GM12874 (cell line): ENCODE data around the gene NAP1L5.

Experiments used
- CTCF ChIP-seq: IDR thresholded peaks from 2 replicates; pipeline ENCODE4 v1.5.1; 2011; ENCODE audit warnings: low read depth, mild to moderate bottlenecking, control low read depth, low read length, moderate library complexity; ENCODE audit not compliant: insufficient read depth

Gene NAP1L5

DNA sequence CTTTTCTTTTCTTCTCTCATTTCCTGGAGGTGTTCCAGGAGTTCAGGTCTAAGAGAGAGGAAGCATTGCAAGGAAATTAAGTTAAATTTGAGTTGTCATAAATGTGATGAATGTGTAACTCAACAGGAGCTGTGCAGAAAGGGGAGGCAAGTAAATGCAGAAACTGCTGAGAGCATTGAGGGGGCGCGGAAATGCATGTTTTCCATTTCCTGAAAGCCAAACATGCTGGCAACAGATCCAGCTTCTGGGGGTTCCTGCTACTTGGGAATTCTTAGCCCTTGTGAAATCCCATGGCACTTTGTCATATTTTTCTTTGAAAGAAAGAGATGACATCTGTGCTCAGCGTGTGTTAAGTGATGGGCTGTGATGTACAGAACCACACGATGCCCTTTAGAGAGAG, 33.8 kb upstream of the NAP1L5 start:
- no peak for TF ChIP-seq CTCF

DNA sequence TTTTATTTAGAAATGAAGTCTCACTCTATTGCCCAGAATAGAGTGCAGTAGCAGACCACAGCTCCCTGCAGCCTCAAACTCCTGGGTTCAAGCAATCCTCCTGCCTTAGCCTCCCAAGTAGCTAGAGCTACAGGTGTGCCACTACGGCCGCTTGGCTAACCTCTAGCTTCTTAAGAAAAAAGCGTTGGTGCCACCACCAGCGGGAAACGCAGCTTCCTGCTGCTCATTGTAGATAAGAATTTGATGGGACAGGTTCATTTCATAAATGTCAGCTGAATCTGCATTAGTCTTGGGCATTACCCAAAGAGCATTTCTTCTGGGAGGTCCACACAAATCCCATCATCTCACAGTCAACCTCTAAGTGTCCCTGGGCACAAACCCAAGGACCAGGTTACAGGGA, 33.2 kb upstream of the NAP1L5 start:
- TF ChIP-seq CTCF: no peak

DNA sequence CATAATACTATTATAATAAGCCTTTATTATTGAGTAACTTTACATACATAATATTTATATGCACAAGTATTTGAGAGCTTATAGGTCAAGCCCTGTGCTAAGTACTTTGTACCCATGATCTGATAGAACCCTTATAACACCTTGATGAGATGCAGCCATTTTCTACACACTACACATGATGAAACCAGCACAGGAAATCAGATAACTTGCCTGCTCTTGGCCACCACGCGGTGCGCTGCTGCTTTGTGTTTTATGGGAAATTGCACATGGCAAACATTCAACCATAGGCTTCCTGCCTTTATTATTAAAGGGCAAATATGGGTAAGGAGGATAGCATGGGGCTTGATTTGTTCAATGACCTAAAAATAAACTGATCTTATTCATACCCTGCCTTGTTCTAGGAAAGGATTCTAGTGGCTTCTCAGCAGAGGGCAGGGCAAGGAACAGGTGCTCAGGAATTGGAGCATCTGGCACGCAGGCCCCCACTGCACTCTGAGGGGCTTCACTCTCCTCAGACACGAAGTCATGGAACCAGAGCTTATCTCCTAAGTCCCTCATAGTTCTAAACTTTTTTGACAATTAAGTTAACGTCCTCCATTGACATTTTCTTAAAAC, 31.6 kb upstream of the NAP1L5 start:
- no peak for TF ChIP-seq CTCF

DNA sequence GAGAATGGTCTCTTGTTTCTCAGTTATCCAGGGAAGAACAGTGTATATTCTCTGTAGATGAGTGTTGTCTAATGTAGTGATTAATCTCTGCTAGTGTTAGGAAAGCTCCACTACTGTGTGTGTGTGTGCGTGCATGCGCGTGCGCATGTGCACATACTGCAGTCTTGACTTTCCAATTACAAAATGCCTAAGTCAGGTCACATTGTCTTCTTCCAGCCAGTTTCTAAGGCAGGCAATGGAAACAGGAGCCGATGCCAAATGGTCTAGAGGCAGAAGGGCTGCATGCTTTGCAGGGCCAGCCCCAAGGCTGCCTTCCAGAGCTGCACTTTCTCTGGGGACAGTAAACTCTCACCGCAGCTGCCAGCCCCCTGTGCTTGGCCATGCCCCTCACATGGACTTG, 30.5 kb upstream of the NAP1L5 start:
- no peak for TF ChIP-seq CTCF

DNA sequence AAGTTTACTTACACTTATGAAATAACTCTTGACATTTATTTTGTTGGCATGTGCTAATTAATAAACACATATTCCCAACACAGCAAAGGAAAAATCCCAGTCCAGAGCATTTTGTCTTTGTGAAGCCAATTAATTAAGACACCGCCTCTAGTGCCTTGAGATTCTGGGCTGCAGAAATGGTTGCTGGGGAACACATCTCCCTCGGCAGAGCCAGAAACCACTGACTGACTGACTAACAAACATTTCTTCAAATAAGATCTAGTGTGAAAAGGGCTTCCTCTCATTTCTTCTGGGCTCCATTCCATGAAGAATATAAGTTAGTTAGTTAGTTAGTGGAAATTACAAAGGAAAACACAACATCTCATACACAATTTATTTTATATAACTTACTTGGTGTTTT, 28.4 kb upstream of the NAP1L5 start:
- no peak for TF ChIP-seq CTCF

DNA sequence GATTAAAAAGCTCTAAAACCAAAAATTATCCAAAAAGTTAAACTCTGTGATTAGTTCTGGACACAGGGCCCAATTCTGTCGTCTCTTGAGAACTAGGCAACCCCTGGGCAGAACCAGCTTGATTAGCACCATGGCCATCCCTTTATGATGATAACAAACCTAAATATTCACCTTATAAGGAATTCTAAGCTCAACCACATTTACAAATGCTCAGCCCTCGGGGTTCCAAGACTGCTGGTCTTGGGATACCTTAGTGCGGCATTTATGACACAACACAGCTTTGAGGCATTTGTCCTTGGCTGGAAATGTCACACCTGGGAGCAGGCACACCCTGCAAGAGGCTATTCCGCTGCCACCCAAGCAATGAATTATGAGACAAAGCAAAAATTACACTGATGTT, 27.5 kb upstream of the NAP1L5 start:
- no peak for TF ChIP-seq CTCF

DNA sequence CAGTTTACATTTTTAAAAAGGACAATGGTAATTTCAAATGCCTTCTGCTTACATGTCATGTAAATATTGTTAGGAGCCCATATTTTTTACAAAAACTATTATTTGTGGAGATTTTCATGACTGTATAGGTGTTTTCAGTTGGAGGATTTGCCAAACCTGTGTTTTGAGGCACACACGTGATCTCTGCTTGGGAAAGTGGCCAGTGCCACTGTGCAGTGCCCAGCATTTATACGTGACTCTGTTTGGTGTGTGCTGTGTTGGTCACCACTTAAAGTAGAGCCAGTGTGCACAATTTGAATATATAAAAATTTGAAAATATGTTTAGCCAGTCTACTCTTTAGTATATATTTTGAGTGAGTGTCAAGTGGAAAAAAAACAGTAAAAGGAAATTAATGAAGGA, 26.8 kb upstream of the NAP1L5 start:
- TF ChIP-seq CTCF: no peak

- no peak for TF ChIP-seq CTCF
These were observed 25.2 kb upstream of the NAP1L5 start for GRCh38 chr4:88722828-88723227.
